Measurements from ENCODE around the gene KERA. TPM values are rescaled to one million over a fixed set of nuclear protein-coding genes. Genes with fewer than 3 reads are reported as not detected.

KERA gene
- total RNA-seq: not detected
- not detected for polyA plus RNA-seq
- long read RNA-seq, donor 1, partial matches to known transcripts: 0 of 1 reads
- long read RNA-seq, donor 1, other reads (novel, unspliced or antisense): 0 of 1 reads
- long read RNA-seq, donor 2, partial matches to known transcripts: 0 of 1 reads
- long read RNA-seq, donor 2, other reads (novel, unspliced or antisense): 0 of 1 reads

GRCh38 chr12:91057368-91058165, at the start of gene KERA:
Gene KERA, minus strand, starts transcription at chr12:91058024. Its CDS starts 1,743 bp downstream, at chr12:91056281.
- Histone ChIP-seq H3K27me3 (replicated peaks in 1 of 7) (no peaks in the 10 kb centered on the region), H3K27ac (no peak within 1 kb of the TSS), H3K36me3 (no peaks in the 10 kb centered on the region), H3K4me3 (no peak within 1 kb of the TSS), H3K9me3 (no peaks in the 10 kb centered on the region), H3K4me1 (no peaks in the 10 kb centered on the region)
- DNase-seq: no peak
- WGBS, 5 donors: 55 to 67% (median 61%) methylated on average over 9 of the region's 9 CpGs
- TF ChIP-seq POLR2AphosphoS5 (IDR thresholded peaks at IDR 0.05) (no peak), POLR2A (IDR thresholded peaks at IDR 0.05) (no peak), CTCF (IDR thresholded peaks at IDR 0.05 in 8 of 11, conservative IDR thresholded peaks at IDR 0.05 in 3 of 11) (no peak)
- intact Hi-C loops (cut with DNase I; ENCODE audit: low total_unique reads): no loop called here

- no peak for DNase-seq
- Histone ChIP-seq H3K9me3 (no peaks in the 10 kb centered on the region), H3K36me3 (no peaks in the 10 kb centered on the region), H3K27me3 (replicated peaks in 1 of 7) (no peaks in the 10 kb centered on the region), H3K4me3 (no peak overlapping the region), H3K4me1 (no peaks in the 10 kb centered on the region), H3K27ac (no peak overlapping the region)
- intact Hi-C loops (cut with DNase I; ENCODE audit: low total_unique reads): no loop called here
- TF ChIP-seq POLR2A (IDR thresholded peaks at IDR 0.05) (no peak), CTCF (IDR thresholded peaks at IDR 0.05 in 8 of 11, conservative IDR thresholded peaks at IDR 0.05 in 3 of 11) (no peak), POLR2AphosphoS5 (IDR thresholded peaks at IDR 0.05) (no peak)
Measured at GRCh38 chr12:91106283-91106682, 48.5 kb upstream of the KERA start.

- Histone ChIP-seq H3K4me3 (no peak overlapping the region), H3K27ac (no peak overlapping the region), H3K4me1 (no peaks in the 10 kb centered on the region), H3K36me3 (no peaks in the 10 kb centered on the region), H3K27me3 (replicated peaks in 1 of 7) (no peaks in the 10 kb centered on the region), H3K9me3 (no peaks in the 10 kb centered on the region)
- TF ChIP-seq CTCF (IDR thresholded peaks at IDR 0.05 in 8 of 11, conservative IDR thresholded peaks at IDR 0.05 in 3 of 11) (no peak), POLR2A (IDR thresholded peaks at IDR 0.05) (no peak), POLR2AphosphoS5 (IDR thresholded peaks at IDR 0.05) (no peak)
- no peak for DNase-seq
- 63 to 79% (median 72%) methylated on average over 5 of the region's 5 CpGs for WGBS, 5 donors
- intact Hi-C loops (cut with DNase I; ENCODE audit: low total_unique reads): no loop called here
Measured at GRCh38 chr12:91105807-91106206, 48.0 kb upstream of the KERA start.

- no peak for DNase-seq
- H3K27me3 ChIP-seq (replicated peaks in 1 of 7): no peaks in the 10 kb centered on the region
- no peaks in the 10 kb centered on the region for H3K4me1 ChIP-seq
- intact Hi-C loops (cut with DNase I; ENCODE audit: low total_unique reads): no loop called here
- 85 to 95% (median 88%) methylated on average over 1 of the region's 1 CpG for WGBS, 5 donors
- no peak overlapping the region for H3K27ac ChIP-seq
- H3K9me3 ChIP-seq: no peaks in the 10 kb centered on the region
- TF ChIP-seq POLR2A (IDR thresholded peaks at IDR 0.05) (no peak), CTCF (IDR thresholded peaks at IDR 0.05 in 8 of 11, conservative IDR thresholded peaks at IDR 0.05 in 3 of 11) (no peak), POLR2AphosphoS5 (IDR thresholded peaks at IDR 0.05) (no peak)
- no peak overlapping the region for H3K4me3 ChIP-seq
- no peaks in the 10 kb centered on the region for H3K36me3 ChIP-seq
Measured at GRCh38 chr12:91104812-91105466, 47.1 kb upstream of the KERA start.
